ENCODE data around the gene RABGGTA.

RABGGTA gene

GRCh38 chr14:24271134-24271833 lies at the start of gene RABGGTA:
Gene RABGGTA, minus strand, starts transcription at chr14:24271597. Its CDS starts 482 bp downstream, at chr14:24271115.
- no peak for FAIRE-seq

- no peak for FAIRE-seq
These were observed 45.9 kb upstream of the RABGGTA start for GRCh38 chr14:24317141-24317928.

- no peak for FAIRE-seq
These were observed 45.2 kb upstream of the RABGGTA start for GRCh38 chr14:24316597-24316950.

GRCh38 chr14:24315807-24316596 lies 44.6 kb upstream of the RABGGTA start:
- no peak for FAIRE-seq

GRCh38 chr14:24315243-24315806 lies 43.9 kb upstream of the RABGGTA start:
- FAIRE-seq, result no peak

- no peak for FAIRE-seq
These were observed 43.2 kb upstream of the RABGGTA start for GRCh38 chr14:24314377-24315193.

- no peak for FAIRE-seq
These were observed 42.5 kb upstream of the RABGGTA start for GRCh38 chr14:24313913-24314312.

GRCh38 chr14:24312736-24313507 lies 41.5 kb upstream of the RABGGTA start:
- no peak for FAIRE-seq

- no peak for FAIRE-seq
These were observed 40.6 kb upstream of the RABGGTA start for GRCh38 chr14:24311837-24312615.

- FAIRE-seq, result no peak
These were observed 39.5 kb upstream of the RABGGTA start, which contains the start of gene LTB4R for GRCh38 chr14:24310646-24311604. Gene LTB4R, plus strand, starts transcription at chr14:24311502. Its CDS starts 4,150 bp downstream, at chr14:24315652.

- FAIRE-seq, result no peak
These were observed 38.9 kb upstream of the RABGGTA start for GRCh38 chr14:24310265-24310645.

GRCh38 chr14:24309538-24310264 lies 38.3 kb upstream of the RABGGTA start, which contains the start of gene LTB4R2:
Gene LTB4R2, plus strand, starts transcription at chr14:24310140. Its CDS starts 525 bp downstream, at chr14:24310665.
- no peak for FAIRE-seq

- no peak for FAIRE-seq
These were observed 37.1 kb upstream of the RABGGTA start for GRCh38 chr14:24308342-24309124.

- no peak for FAIRE-seq
These were observed 36.4 kb upstream of the RABGGTA start, which contains the start of gene CIDEB for GRCh38 chr14:24307575-24308341. Gene CIDEB, minus strand, starts transcription at chr14:24307977. Its CDS starts 119 bp downstream, at chr14:24307858.

GRCh38 chr14:24307156-24307574 lies 35.8 kb upstream of the RABGGTA start:
- FAIRE-seq, result no peak

GRCh38 chr14:24304019-24304387 lies 32.6 kb upstream of the RABGGTA start:
- no peak for FAIRE-seq
